GM23338 (cell line): ENCODE results near the gene LCN6. TPM values are rescaled to one million over a fixed set of nuclear protein-coding genes. Genes with fewer than 3 reads are reported as not detected.
A peak's percentile ranks its signal among the peaks of the same experiment; 100 is the strongest.
"Not testable (repeated sequence)": the region's sequence is repeated elsewhere in the genome, so short reads cannot be mapped to it uniquely, and the experiment has no call there.

Source experiments
- ATAC-seq: fragments of 200-7000 bp; cut with Tn5 transposase; 3 replicates; pipeline ENCODE4 v1.9.1; 2020
- DNase-seq: peaks from one replicate; pipeline ENCODE4 v3.0.0-alpha.2; 2015; ENCODE audit warnings: low spot score
- H2AFZ ChIP-seq: fragments of 200-600 bp; sonication (generic); 2 replicates; pipeline ENCODE4 v1.8.0; 2016; ENCODE audit warnings: antibody characterized with exemption, mild to moderate bottlenecking, moderate library complexity
- H3F3A ChIP-seq: fragments of 200-600 bp; sonication (generic); replicated peaks from 2 replicates; pipeline ENCODE4 v1.8.0; 2017; ENCODE audit warnings: antibody characterized with exemption, mixed run types, low read depth
- H3K27ac ChIP-seq: fragments of 200-600 bp; sonication (generic); 2 replicates; pipeline ENCODE4 v1.6.1; 2016; ENCODE audit warnings: low read depth
- H3K27me3 ChIP-seq: fragments of 200-600 bp; sonication (generic); 2 replicates; pipeline ENCODE4 v1.8.0; 2016; ENCODE audit warnings: mild to moderate bottlenecking, mixed run types, moderate library complexity; ENCODE audit not compliant: insufficient read depth
- H3K36me3 ChIP-seq: fragments of 200-600 bp; sonication (generic); 2 replicates; pipeline ENCODE4 v1.8.0; 2016; ENCODE audit warnings: mild to moderate bottlenecking; ENCODE audit not compliant: insufficient read depth
- H3K4me1 ChIP-seq: fragments of 200-600 bp; sonication (generic); 2 replicates; pipeline ENCODE4 v1.8.0; 2016; ENCODE audit warnings: mild to moderate bottlenecking, moderate library complexity; ENCODE audit not compliant: insufficient read depth
- H3K4me2 ChIP-seq: fragments of 200-600 bp; sonication (generic); 2 replicates; pipeline ENCODE4 v1.7.1; 2017; ENCODE audit warnings: mixed run types
- H3K4me3 ChIP-seq: fragments of 200-600 bp; sonication (generic); 2 replicates; pipeline ENCODE4 v1.6.1; 2016; ENCODE audit warnings: mixed run types
- H3K79me2 ChIP-seq: fragments of 200-600 bp; sonication (generic); replicated peaks from 2 replicates; pipeline ENCODE4 v1.8.0; 2017; ENCODE audit warnings: mild to moderate bottlenecking; ENCODE audit not compliant: insufficient read depth
- H3K9me2 ChIP-seq: fragments of 200-600 bp; sonication (generic); 2 replicates; pipeline ENCODE4 v1.8.0; 2017; ENCODE audit not compliant: insufficient read depth
- H4K20me1 ChIP-seq: fragments of 200-600 bp; sonication (generic); replicated peaks from 2 replicates; pipeline ENCODE4 v1.8.0; 2017; ENCODE audit warnings: mild to moderate bottlenecking; ENCODE audit not compliant: insufficient read depth
- H3K27ac Mint-ChIP-seq: 2 replicates; pipeline ENCODE4 v1.8.0; 2020; ENCODE audit warnings: inconsistent platforms, mild to moderate bottlenecking, moderate library complexity, mixed read lengths
- H3K27me3 Mint-ChIP-seq: 3 replicates; pipeline ENCODE4 v1.8.0; 2022; ENCODE audit warnings: low read depth, mild to moderate bottlenecking, moderate library complexity, mixed read lengths, inconsistent platforms; ENCODE audit not compliant: insufficient read depth, poor library complexity
- H3K36me3 Mint-ChIP-seq: 3 replicates; pipeline ENCODE4 v1.8.0; 2021; ENCODE audit warnings: low read depth, mild to moderate bottlenecking, inconsistent platforms, moderate library complexity, mixed read lengths
- H3K4me1 Mint-ChIP-seq: 3 replicates; pipeline ENCODE4 v1.8.0; 2020; ENCODE audit warnings: mild to moderate bottlenecking, inconsistent platforms, mixed read lengths
- H3K4me3 Mint-ChIP-seq: 3 replicates; pipeline ENCODE4 v1.8.0; 2021; ENCODE audit warnings: moderate library complexity, mild to moderate bottlenecking, inconsistent platforms, mixed read lengths
- H3K9me3 Mint-ChIP-seq: 3 replicates; pipeline ENCODE4 v1.8.0; 2020; ENCODE audit warnings: moderate library complexity, mild to moderate bottlenecking, inconsistent platforms, mixed read lengths
- CREB1 ChIP-seq: fragments of 250-450 bp; sonication (Bioruptor Pico); IDR thresholded peaks from 2 replicates; pipeline ENCODE4 v1.5.0; 2020; ENCODE audit warnings: low read depth, mild to moderate bottlenecking, moderate library complexity
- POLR2AphosphoS5 ChIP-seq: IDR thresholded peaks from 2 replicates; pipeline ENCODE4 v1.6.1; 2016; ENCODE audit warnings: antibody characterized with exemption, low read depth
- STAT1 ChIP-seq: IDR thresholded peaks from one replicate; pipeline ENCODE4 v1.6.1; 2016; ENCODE audit warnings: antibody characterized with exemption; ENCODE audit not compliant: unreplicated experiment
- ZNF114 ChIP-seq: fragments of 250-450 bp; sonication (Bioruptor Pico); IDR thresholded peaks from 2 replicates; pipeline ENCODE4 v1.5.0; 2020; ENCODE audit warnings: mild to moderate bottlenecking, moderate library complexity
- polyA plus RNA-seq: library from polyadenylated mRNA; unstranded; fragments of >200 nt; fragmentation: Nextera tagmentation; extraction: Ambion mirVana; gene quantifications from 2 replicates; pipeline ENCODE4 v1.2.1, GENCODE V29; 2016
- total RNA-seq: library from RNA; depleted of rRNA; stranded (reverse); fragments of >200 nt; shearing (Covaris generic); gene quantifications from 2 replicates; pipeline ENCODE4 v1.2.3, GENCODE V29; 2014

LCN6 gene
- total and polyA plus RNA-seq, 2 experiments from 2014 or later, result not detected

DNA sequence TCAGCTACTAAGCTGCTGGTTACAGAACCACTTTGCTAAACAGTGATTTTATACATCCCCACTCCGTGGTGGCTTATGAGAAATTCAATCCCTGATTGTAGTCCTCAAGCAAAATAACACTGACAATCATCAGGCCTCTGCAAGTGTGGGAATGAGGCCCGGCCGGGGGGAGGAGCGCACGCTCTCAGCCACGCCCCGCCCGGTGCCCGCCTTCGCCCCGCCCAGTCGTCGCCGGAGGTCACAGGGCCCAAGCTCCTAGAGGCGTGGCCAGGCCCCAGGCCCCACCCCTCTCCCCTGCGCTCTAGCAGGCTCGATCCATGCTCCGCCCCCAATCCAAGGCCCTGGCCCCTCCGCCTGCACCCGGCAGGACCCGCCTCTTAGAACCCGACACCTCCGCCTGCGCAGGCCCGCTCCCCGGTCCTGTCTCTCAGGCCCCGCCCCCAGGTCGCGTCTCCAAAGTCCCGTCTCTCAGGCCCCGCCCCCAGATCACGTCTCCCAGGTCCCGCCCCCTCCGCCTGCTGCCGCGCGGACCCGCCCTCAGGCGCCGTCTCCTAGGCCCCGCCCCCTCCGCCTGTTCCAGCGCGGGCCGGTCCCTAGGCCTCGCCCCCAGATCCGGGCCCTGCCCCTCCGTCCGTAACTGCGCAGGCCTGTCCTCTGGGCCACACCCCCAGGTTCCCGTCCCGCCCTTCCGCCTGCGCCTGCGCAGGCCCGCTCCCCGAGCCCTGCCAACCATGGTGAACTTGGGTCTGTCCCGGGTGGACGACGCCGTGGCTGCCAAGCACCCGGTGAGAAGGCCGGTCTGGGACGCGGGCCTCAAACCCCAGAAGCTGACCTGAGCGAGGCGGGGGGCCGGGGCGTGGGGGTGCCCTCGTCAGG, 42.6 kb upstream of the LCN6 start, which contains the start of gene TMEM141:
TMEM141 (plus strand) TSS at position 705 of the 876 bp plus-strand sequence; CDS start at position 732, 27 bp downstream.
- Histone ChIP-seq H3K4me2 (peak within 1 kb of the TSS; percentile 88), H3K27ac (0 out of 2 replicates have a peak within 1 kb of the TSS, but pooled peaks have one; percentile 26), H3K27me3 (no peaks in the 10 kb centered on the region), H3K36me3 (no peaks in the 10 kb centered on the region), H2AFZ (peak within 1 kb of the TSS; percentile 86; the same call in 1 of the 2 replicates), H3K4me1 (peaks cover 4% of the 10 kb centered on the region), H3F3A (0 out of 2 replicates have a peak, but pooled peaks cover 6% of the 10 kb centered on the region), H4K20me1 (peaks cover 14% of the 10 kb centered on the region), H3K4me3 (peak within 1 kb of the TSS; percentile 91), H3K9me2 (no peaks in the 10 kb centered on the region), H3K79me2 (0 out of 2 replicates have a peak, but pooled peaks cover 4% of the 10 kb centered on the region)
- H3K4me1 Mint-ChIP-seq, result peaks cover 18% of the 10 kb centered on the region
- H3K27me3 Mint-ChIP-seq, result peaks cover 17% of the 10 kb centered on the region
- peak within 1 kb of the TSS; percentile 84 for H3K4me3 Mint-ChIP-seq
- peak; percentile 86 for ATAC-seq
- no peaks in the 10 kb centered on the region for H3K9me3 Mint-ChIP-seq
- peak; percentile 100 for DNase-seq
- peaks cover 8% of the 10 kb centered on the region; the same call in 2 of the 3 replicates for H3K36me3 Mint-ChIP-seq
- TF ChIP-seq STAT1 (no peak), POLR2AphosphoS5 (peak; percentile 93), CREB1 (CRISPR knock-in tag) (0 out of 2 replicates have a peak, but pooled peaks have one; percentile 42)
- H3K27ac Mint-ChIP-seq, result peak within 1 kb of the TSS; percentile 94

DNA sequence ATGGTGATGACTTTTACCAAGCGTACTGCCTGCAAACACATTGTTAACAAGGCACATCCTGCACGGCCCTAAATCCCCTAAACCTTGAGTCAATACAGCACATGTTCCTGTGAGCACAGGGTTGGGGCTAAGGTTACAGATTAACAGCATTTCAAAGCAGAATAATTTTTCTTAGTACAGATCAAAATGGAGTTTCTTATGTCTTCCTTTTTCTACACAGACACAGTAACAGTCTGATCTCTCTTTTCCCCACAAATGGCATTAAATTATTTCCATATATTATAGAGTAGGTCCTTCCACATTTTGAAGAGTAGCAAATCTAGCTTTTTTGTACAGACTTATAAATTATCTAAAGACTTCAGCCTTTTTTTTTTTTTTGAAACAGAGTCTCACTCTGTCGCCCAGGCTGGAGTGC, 41.2 kb upstream of the LCN6 start:
- Mint-ChIP-seq H3K27ac (no peak overlapping the region), H3K4me3 (no peak overlapping the region), H3K4me1 (peaks cover 16% of the 10 kb centered on the region), H3K9me3 (no peaks in the 10 kb centered on the region), H3K27me3 (peaks cover 13% of the 10 kb centered on the region), H3K36me3 (peaks cover 8% of the 10 kb centered on the region; the same call in 2 of the 3 replicates)
- H3F3A ChIP-seq, result 0 out of 2 replicates have a peak, but pooled peaks cover 6% of the 10 kb centered on the region
- H3K4me1 ChIP-seq, result peaks cover 4% of the 10 kb centered on the region; the same call in 1 of the 2 replicates
- ATAC-seq (no peak), DNase-seq (no peak)
- 0 out of 2 replicates have a peak, but pooled peaks cover 4% of the 10 kb centered on the region for H3K79me2 ChIP-seq
- H3K4me3 ChIP-seq, result no peak overlapping the region
- no peaks in the 10 kb centered on the region for H3K36me3 ChIP-seq
- H3K4me2 ChIP-seq, result no peak overlapping the region
- H3K27ac ChIP-seq, result no peak overlapping the region
- H3K27me3 ChIP-seq, result no peaks in the 10 kb centered on the region
- no peak overlapping the region for H2AFZ ChIP-seq
- H3K9me2 ChIP-seq, result no peaks in the 10 kb centered on the region
- H4K20me1 ChIP-seq, result peaks cover 14% of the 10 kb centered on the region
- no peak for TF ChIP-seq ZNF114 (CRISPR knock-in tag)

DNA sequence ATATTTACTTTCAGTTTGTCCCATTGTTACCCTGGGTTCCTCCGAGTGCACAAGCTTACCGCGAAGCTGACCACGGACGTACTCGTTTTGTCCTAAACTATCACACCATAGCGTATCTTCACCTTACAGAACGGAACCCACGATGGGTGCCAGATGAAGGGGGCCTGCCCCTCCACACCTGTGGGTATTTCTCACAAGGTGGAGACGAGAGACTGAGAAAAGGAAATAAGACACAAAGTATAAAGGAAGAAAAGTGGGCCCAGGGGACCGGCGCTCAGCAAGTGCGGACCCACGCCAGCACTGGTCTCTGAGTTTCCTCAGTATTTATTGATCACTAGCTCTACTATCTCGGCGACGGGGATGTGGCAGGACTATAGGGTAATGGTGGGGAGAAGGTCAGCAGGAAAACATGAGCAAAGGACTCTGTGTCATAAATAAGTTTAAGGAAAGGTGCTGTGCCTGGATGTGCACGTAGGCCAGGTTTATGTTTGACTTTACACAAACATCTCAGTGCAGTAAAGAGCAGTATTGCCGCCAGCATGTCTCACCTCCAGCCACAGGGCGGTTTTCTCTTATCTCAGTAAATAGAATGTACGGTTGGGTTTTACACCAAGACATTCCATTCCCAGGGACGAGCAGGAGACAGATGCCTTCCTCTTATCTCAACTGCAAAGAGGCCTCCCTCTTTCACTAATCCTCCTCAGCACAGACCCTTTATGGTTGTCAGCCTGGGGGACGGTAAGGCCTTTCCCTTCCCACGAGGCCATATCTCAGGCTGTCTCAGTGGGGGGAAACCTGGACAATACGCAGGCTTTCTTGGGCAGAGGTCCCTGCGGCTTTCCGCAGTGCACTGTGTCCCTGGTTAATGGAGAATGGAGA, 40.6 kb upstream of the LCN6 start:
- H3K79me2 ChIP-seq, H3K4me3 ChIP-seq, H3K27ac ChIP-seq, ATAC-seq, H3K4me3 Mint-ChIP-seq, H3K27me3 ChIP-seq, H3K9me3 Mint-ChIP-seq, H3K36me3 ChIP-seq, H2AFZ ChIP-seq, H3K27ac Mint-ChIP-seq, H3K4me1 ChIP-seq, H3K36me3 Mint-ChIP-seq, H3K4me2 ChIP-seq, DNase-seq, H3F3A ChIP-seq, H3K9me2 ChIP-seq: not testable (repeated sequence)
- H3K27me3 Mint-ChIP-seq, result peaks cover 13% of the 10 kb centered on the region
- peaks cover 14% of the 10 kb centered on the region for H4K20me1 ChIP-seq
- peaks cover 16% of the 10 kb centered on the region for H3K4me1 Mint-ChIP-seq
